HG03571 (cell line): ENCODE results near the gene KRTAP4-3.
"Not testable (repeated sequence)": the region's sequence is repeated elsewhere in the genome, so short reads cannot be mapped to it uniquely, and the experiment has no call there.

Experiments used
- ATAC-seq: cut with Tn5 transposase; IDR thresholded peaks from one replicate; pipeline ENCODE4 v1.9.1; 2021; ENCODE audit not compliant: unreplicated experiment

The KRTAP4-3 gene

GRCh38 chr17:41119696-41120690 lies 48.0 kb downstream of the KRTAP4-3 start:
- not testable (repeated sequence) for ATAC-seq

GRCh38 chr17:41118721-41119120 lies 49.3 kb downstream of the KRTAP4-3 start:
- no peak for ATAC-seq

GRCh38 chr17:41117846-41118386 lies 50.1 kb downstream of the KRTAP4-3 start, which contains the start of gene KRTAP4-11:
Gene KRTAP4-11, minus strand, starts transcription at chr17:41118373. Its CDS starts 58 bp downstream, at chr17:41118315.
- ATAC-seq, result not testable (repeated sequence)
